Astrocyte (in vitro differentiated cells and primary cell): ENCODE measurements around the gene COBL. TPM values are rescaled to one million over a fixed set of nuclear protein-coding genes. Genes with fewer than 3 reads are reported as not detected.

ENCODE experiments used
- DNase-seq: peaks from one replicate; pipeline ENCODE4 v3.0.0-alpha.2; 2010; ENCODE audit warnings: low read depth
- FAIRE-seq: peaks from 2 replicates; lab custom pipeline; 2011; peaks lifted over from hg19 to GRCh38; lab: Jason Lieb, UNC
- H2AFZ ChIP-seq: 2 replicates; pipeline ENCODE4 v1.6.0; 2012; ENCODE audit warnings: low read depth, low read length, inconsistent platforms
- H3K27ac ChIP-seq: 2 replicates; pipeline ENCODE4 v1.5.1; 2011; ENCODE audit warnings: low read depth, low read length, inconsistent platforms
- H3K27me3 ChIP-seq: 2 replicates; pipeline ENCODE4 v1.6.0; 2011; ENCODE audit warnings: low read length, inconsistent platforms; ENCODE audit not compliant: insufficient read depth
- H3K36me3 ChIP-seq: 2 replicates; pipeline ENCODE4 v1.5.1; 2011; ENCODE audit warnings: low read length, inconsistent platforms; ENCODE audit not compliant: insufficient read depth
- H3K4me1 ChIP-seq: 2 replicates; pipeline ENCODE4 v1.5.1; 2011; ENCODE audit warnings: low read length, inconsistent platforms; ENCODE audit not compliant: insufficient read depth
- H3K4me2 ChIP-seq: 2 replicates; pipeline ENCODE4 v1.6.0; 2012; ENCODE audit warnings: low read length, inconsistent platforms
- H3K4me3 ChIP-seq: 2 replicates; pipeline ENCODE4 v1.5.1; 2011; ENCODE audit warnings: low read depth, mild to moderate bottlenecking, low read length, inconsistent platforms; ENCODE audit not compliant: insufficient read depth
- H3K79me2 ChIP-seq: 2 replicates; pipeline ENCODE4 v1.6.0; 2012; ENCODE audit warnings: mild to moderate bottlenecking, low read length, inconsistent platforms; ENCODE audit not compliant: insufficient read depth
- H3K9ac ChIP-seq: 2 replicates; pipeline ENCODE4 v1.6.0; 2012; ENCODE audit warnings: mild to moderate bottlenecking, low read length, inconsistent platforms
- H3K9me3 ChIP-seq: 2 replicates; pipeline ENCODE4 v1.5.1; 2012; ENCODE audit warnings: low read depth, mild to moderate bottlenecking, low read length, inconsistent platforms; ENCODE audit not compliant: insufficient read depth
- H4K20me1 ChIP-seq: 2 replicates; pipeline ENCODE4 v1.6.0; 2012; ENCODE audit warnings: low read length, inconsistent platforms; ENCODE audit not compliant: insufficient read depth
- H3K27ac Mint-ChIP-seq: one replicate; pipeline ENCODE4 v1.8.0; 2021; ENCODE audit warnings: mild to moderate bottlenecking, mixed read lengths; ENCODE audit not compliant: unreplicated experiment
- H3K27me3 Mint-ChIP-seq: one replicate; pipeline ENCODE4 v1.8.0; 2021; ENCODE audit warnings: low read depth, mixed read lengths; ENCODE audit not compliant: unreplicated experiment
- H3K36me3 Mint-ChIP-seq: one replicate; pipeline ENCODE4 v1.8.0; 2021; ENCODE audit warnings: low read depth, mixed read lengths; ENCODE audit not compliant: unreplicated experiment
- H3K4me1 Mint-ChIP-seq: one replicate; pipeline ENCODE4 v1.8.0; 2021; ENCODE audit warnings: low read depth, mixed read lengths; ENCODE audit not compliant: unreplicated experiment
- H3K4me3 Mint-ChIP-seq: one replicate; pipeline ENCODE4 v1.8.0; 2021; ENCODE audit warnings: mild to moderate bottlenecking, moderate library complexity, mixed read lengths; ENCODE audit not compliant: unreplicated experiment
- H3K9me3 Mint-ChIP-seq: one replicate; pipeline ENCODE4 v1.8.0; 2021; ENCODE audit warnings: mild to moderate bottlenecking, mixed read lengths; ENCODE audit not compliant: unreplicated experiment
- CTCF ChIP-seq: IDR thresholded peaks from 2 replicates; pipeline ENCODE4 v1.5.1; 2011; ENCODE audit warnings: low read depth, mild to moderate bottlenecking, inconsistent platforms, low read length, moderate library complexity; ENCODE audit not compliant: insufficient read depth
- EZH2 ChIP-seq: IDR thresholded peaks from 2 replicates; pipeline ENCODE4 v1.6.1; 2012; ENCODE audit warnings: mild to moderate bottlenecking, low read length, inconsistent platforms; ENCODE audit not compliant: insufficient read depth
- total RNA-seq: library from RNA; stranded (reverse); gene quantifications from 2 replicates; pipeline ENCODE4 v1.2.1, GENCODE V29; 2021

Gene COBL
- total RNA-seq, 1 donor from 2014 or later = 6.4 TPM

GRCh38 chr7:51031216-51031615 is 285.4 kb downstream of the COBL start:
- Mint-ChIP-seq H3K4me1 (peaks cover 39% of the 10 kb centered on the region), H3K27me3 (no peaks in the 10 kb centered on the region), H3K36me3 (no peaks in the 10 kb centered on the region), H3K27ac (no peak overlapping the region), H3K9me3 (no peaks in the 10 kb centered on the region), H3K4me3 (no peak overlapping the region)
- TF ChIP-seq EZH2 (no peak), CTCF (no peak)
- H3K9ac ChIP-seq = no peak overlapping the region
- no peak for DNase-seq
- no peak overlapping the region for H2AFZ ChIP-seq
- H4K20me1 ChIP-seq = no peaks in the 10 kb centered on the region
- no peaks in the 10 kb centered on the region for H3K36me3 ChIP-seq
- no peaks in the 10 kb centered on the region for H3K79me2 ChIP-seq
- no peak overlapping the region for H3K27ac ChIP-seq
- H3K27me3 ChIP-seq = no peaks in the 10 kb centered on the region
- peaks cover 45% of the 10 kb centered on the region for H3K4me1 ChIP-seq
- no peak overlapping the region for H3K4me2 ChIP-seq
- no peak for FAIRE-seq
- H3K9me3 ChIP-seq = no peaks in the 10 kb centered on the region
- no peak overlapping the region for H3K4me3 ChIP-seq

GRCh38 chr7:51029701-51030191 is 286.9 kb downstream of the COBL start:
- peaks cover 39% of the 10 kb centered on the region for H3K4me1 ChIP-seq
- H3K27me3 ChIP-seq = no peaks in the 10 kb centered on the region
- no peak overlapping the region for H3K4me3 ChIP-seq
- Mint-ChIP-seq H3K9me3 (no peaks in the 10 kb centered on the region), H3K27me3 (no peaks in the 10 kb centered on the region), H3K4me1 (peaks cover 32% of the 10 kb centered on the region), H3K27ac (no peak overlapping the region), H3K36me3 (no peaks in the 10 kb centered on the region), H3K4me3 (no peak overlapping the region)
- H3K4me2 ChIP-seq = peak overlapping the region; percentile 52
- no peaks in the 10 kb centered on the region for H4K20me1 ChIP-seq
- no peaks in the 10 kb centered on the region for H3K36me3 ChIP-seq
- no peak overlapping the region for H2AFZ ChIP-seq
- FAIRE-seq (peak; percentile 97), DNase-seq (peak; percentile 91)
- peak overlapping the region; percentile 57 for H3K27ac ChIP-seq
- no peaks in the 10 kb centered on the region for H3K9me3 ChIP-seq
- no peak overlapping the region for H3K9ac ChIP-seq
- no peak for TF ChIP-seq EZH2
- TF ChIP-seq CTCF = no peak
- H3K79me2 ChIP-seq = no peaks in the 10 kb centered on the region

- Histone ChIP-seq H3K9me3 (no peaks in the 10 kb centered on the region), H3K9ac (no peak overlapping the region), H3K79me2 (no peaks in the 10 kb centered on the region), H3K4me3 (no peak overlapping the region), H3K27ac (peak overlapping the region; percentile 57), H2AFZ (no peak overlapping the region), H3K4me1 (peaks cover 33% of the 10 kb centered on the region), H3K27me3 (no peaks in the 10 kb centered on the region), H4K20me1 (no peaks in the 10 kb centered on the region), H3K36me3 (no peaks in the 10 kb centered on the region), H3K4me2 (peak overlapping the region; percentile 9)
- DNase-seq = no peak
- Mint-ChIP-seq H3K9me3 (no peaks in the 10 kb centered on the region), H3K4me3 (no peak overlapping the region), H3K36me3 (no peaks in the 10 kb centered on the region), H3K4me1 (peaks cover 26% of the 10 kb centered on the region), H3K27ac (no peak overlapping the region), H3K27me3 (no peaks in the 10 kb centered on the region)
- no peak for TF ChIP-seq EZH2
- TF ChIP-seq CTCF = no peak
- no peak for FAIRE-seq
Observed at GRCh38 chr7:51029131-51029530, 287.5 kb downstream of the COBL start.
